ENCODE data around the gene THOC3. TPM values are rescaled to one million over a fixed set of nuclear protein-coding genes. Genes with fewer than 3 reads are reported as not detected.
"Not testable (repeated sequence)": the region's sequence is repeated elsewhere in the genome, so short reads cannot be mapped to it uniquely, and the experiment has no call there.

THOC3 gene, protein sequence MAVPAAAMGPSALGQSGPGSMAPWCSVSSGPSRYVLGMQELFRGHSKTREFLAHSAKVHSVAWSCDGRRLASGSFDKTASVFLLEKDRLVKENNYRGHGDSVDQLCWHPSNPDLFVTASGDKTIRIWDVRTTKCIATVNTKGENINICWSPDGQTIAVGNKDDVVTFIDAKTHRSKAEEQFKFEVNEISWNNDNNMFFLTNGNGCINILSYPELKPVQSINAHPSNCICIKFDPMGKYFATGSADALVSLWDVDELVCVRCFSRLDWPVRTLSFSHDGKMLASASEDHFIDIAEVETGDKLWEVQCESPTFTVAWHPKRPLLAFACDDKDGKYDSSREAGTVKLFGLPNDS
- 10 to 100 TPM; 11.4 to 20.9 TPM for total RNA-seq

GRCh38 chr5:175967471-175968372 is at the start of gene THOC3:
Gene THOC3 (minus strand): TSS chr5:175968315. CDS start chr5:175968208, 107 bp downstream.
- not testable (repeated sequence) for H3K36me3 ChIP-seq, H3K4me1 ChIP-seq, H3K27me3 ChIP-seq, H3K9me3 ChIP-seq
- peak within 1 kb of the TSS; percentile 73 to 77 for H3K4me3 ChIP-seq
- peak within 1 kb of the TSS in 1 of 2 donors; percentile 14 for H3K27ac ChIP-seq
- DNase-seq (ENCODE audit: low spot score): peak; percentile 71

GRCh38 chr5:176017324-176017723 is 49.2 kb upstream of the THOC3 start:
- H3K27ac ChIP-seq; H3K4me1 ChIP-seq; DNase-seq (ENCODE audit: low spot score); H3K4me3 ChIP-seq; H3K9me3 ChIP-seq; H3K36me3 ChIP-seq; H3K27me3 ChIP-seq: not testable (repeated sequence)

- not testable (repeated sequence) for H3K4me3 ChIP-seq; H3K27me3 ChIP-seq; H3K4me1 ChIP-seq; H3K36me3 ChIP-seq; H3K27ac ChIP-seq; DNase-seq (ENCODE audit: low spot score); H3K9me3 ChIP-seq
Measured at GRCh38 chr5:176014360-176014759, 46.2 kb upstream of the THOC3 start.

DNA sequence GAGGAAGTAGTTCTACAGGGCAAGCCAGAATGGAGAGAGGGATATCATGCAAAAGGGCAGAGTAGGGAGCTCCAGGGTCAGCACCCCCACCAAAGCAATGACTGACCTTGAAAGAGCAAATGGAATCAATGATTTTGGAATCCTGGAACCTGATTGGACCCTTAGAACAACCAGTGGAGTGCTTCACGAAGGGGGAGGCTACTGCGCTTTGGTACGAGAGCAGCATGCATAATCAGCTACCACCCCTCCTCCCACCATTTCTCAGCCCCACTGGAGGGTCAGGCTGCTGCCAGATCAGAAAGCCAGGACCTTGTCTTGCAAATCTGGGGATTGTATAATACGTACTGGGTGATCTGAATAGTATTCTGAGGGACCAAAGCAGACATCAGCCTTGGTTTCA is 43.0 kb upstream of the THOC3 start:
- H3K27ac ChIP-seq; H3K4me3 ChIP-seq; H3K9me3 ChIP-seq; H3K4me1 ChIP-seq; H3K36me3 ChIP-seq; H3K27me3 ChIP-seq; DNase-seq (ENCODE audit: low spot score): not testable (repeated sequence)

DNA sequence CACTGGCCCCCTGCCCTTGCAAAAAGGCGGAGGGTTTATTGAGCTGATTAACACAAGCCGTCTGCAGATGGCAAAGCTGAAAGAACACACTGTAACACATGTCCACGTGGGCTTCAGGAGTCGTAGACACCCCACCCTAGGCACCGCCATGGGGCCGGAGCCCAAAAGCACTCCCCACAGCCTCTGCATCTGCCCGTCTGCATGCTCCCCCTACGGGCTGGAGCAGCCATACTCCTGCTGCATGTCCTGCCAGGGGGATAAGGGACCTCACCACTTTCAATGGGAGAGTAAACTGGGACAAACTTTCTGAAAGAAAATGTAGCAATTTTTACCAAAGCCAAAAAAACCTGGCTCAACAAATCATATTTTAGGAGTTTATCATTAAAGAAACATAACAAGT is 42.1 kb upstream of the THOC3 start:
- not testable (repeated sequence) for DNase-seq (ENCODE audit: low spot score); H3K4me3 ChIP-seq; H3K27me3 ChIP-seq; H3K9me3 ChIP-seq; H3K36me3 ChIP-seq; H3K27ac ChIP-seq; H3K4me1 ChIP-seq

DNA sequence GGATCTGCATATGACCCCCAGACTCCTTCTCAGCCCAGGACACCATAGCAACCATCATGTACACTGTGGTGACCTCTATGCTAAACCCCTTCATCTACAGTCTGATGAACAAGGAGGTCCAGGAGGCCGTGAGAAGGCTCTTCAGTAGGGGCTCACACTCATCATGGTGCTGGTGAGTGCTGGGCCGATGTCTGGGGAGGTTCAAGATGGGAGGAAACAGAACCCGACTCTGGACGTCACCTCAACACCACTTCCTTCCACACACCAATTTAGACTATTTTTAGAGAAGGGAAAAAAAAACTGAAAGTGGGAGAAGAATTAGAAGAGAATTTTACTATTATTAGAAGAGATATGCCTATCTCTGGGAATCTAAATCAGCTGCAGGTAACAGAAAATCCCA is 39.1 kb upstream of the THOC3 start:
- not testable (repeated sequence) for H3K27me3 ChIP-seq; H3K4me1 ChIP-seq; H3K4me3 ChIP-seq; H3K27ac ChIP-seq; H3K36me3 ChIP-seq; H3K9me3 ChIP-seq; DNase-seq (ENCODE audit: low spot score)

DNA sequence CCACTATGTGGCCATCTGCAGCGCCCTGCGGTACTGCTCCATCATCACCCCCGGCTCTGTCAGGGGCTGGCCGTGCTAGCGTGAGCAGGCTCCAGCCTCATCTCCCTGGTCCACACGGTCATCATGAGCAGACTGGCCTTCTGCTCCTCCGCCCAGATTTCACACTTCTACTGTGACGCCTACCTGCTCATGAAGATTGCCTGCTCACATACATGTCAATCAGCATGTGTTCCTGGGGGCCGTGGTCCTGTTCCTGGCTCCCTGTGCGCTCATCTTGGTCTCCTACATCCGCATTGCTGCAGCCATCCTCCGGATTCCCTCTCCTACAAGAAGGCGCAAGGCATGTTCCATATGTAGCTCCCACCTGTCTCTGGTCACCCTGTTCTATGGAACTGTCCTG is 38.7 kb upstream of the THOC3 start:
- not testable (repeated sequence) for H3K9me3 ChIP-seq; H3K27ac ChIP-seq; H3K27me3 ChIP-seq; H3K4me1 ChIP-seq; DNase-seq (ENCODE audit: low spot score); H3K36me3 ChIP-seq; H3K4me3 ChIP-seq

- H3K4me1 ChIP-seq; DNase-seq (ENCODE audit: low spot score); H3K9me3 ChIP-seq; H3K27ac ChIP-seq; H3K4me3 ChIP-seq; H3K27me3 ChIP-seq; H3K36me3 ChIP-seq: not testable (repeated sequence)
Measured at GRCh38 chr5:175997979-175998378, 29.9 kb upstream of the THOC3 start.

- not testable (repeated sequence) for H3K27ac ChIP-seq; H3K27me3 ChIP-seq; DNase-seq (ENCODE audit: low spot score); H3K36me3 ChIP-seq; H3K4me1 ChIP-seq; H3K9me3 ChIP-seq; H3K4me3 ChIP-seq
Measured at GRCh38 chr5:175997495-175997894, 29.4 kb upstream of the THOC3 start.

GRCh38 chr5:175996791-175997190 is 28.7 kb upstream of the THOC3 start:
- not testable (repeated sequence) for H3K36me3 ChIP-seq; H3K27ac ChIP-seq; DNase-seq (ENCODE audit: low spot score); H3K4me3 ChIP-seq; H3K4me1 ChIP-seq; H3K9me3 ChIP-seq; H3K27me3 ChIP-seq

DNA sequence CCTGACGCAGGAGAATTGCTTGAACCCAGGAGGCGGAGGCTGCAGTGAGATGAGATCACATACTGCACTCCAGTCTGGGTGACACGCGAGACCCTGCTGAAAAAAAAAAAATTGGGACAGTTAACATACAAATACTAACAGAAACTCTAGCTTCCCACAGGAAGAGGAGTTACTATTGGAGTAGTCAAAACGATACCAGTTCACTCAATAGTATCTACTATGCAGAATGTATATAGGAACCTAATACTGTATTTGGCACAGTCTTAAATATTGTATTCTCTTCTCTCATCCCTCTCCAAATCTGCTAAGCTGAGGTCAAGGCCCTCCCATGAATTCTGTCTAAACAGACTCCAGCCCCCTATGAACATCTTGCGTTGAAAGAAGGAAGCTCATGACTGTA is 27.4 kb upstream of the THOC3 start:
- not testable (repeated sequence) for H3K9me3 ChIP-seq; H3K27me3 ChIP-seq; DNase-seq (ENCODE audit: low spot score); H3K27ac ChIP-seq; H3K4me1 ChIP-seq; H3K4me3 ChIP-seq; H3K36me3 ChIP-seq

DNA sequence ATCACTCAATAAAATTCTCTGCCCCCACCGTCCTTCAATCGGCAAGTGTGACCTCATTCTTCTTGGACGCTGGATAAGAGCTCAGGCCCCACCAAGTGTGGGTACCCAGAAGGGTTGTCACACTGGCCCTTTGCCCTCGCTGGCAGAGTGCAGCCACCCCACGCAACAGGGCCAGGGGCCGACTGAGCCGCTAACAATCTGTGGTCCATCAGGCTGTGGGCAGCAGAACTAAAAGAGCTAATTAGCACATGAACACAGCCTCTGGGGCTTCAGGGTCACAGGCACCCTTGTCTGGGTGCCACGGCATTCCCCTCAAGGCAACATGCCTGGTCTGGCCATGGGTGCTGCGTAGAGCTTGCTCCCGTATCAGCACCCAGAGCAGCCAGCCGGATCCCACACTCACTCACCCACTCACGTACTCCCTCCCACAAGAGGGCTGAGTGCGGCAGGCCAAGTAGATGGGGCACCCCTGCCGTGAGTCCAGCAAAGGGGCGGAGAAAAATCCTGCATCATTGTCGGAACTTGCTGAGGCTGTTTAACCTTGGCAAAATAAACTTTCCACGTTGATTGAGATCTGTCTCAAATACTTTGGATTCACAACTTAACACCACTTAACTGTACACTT is 11.4 kb upstream of the THOC3 start:
- not testable (repeated sequence) for H3K4me3 ChIP-seq; H3K4me1 ChIP-seq; H3K9me3 ChIP-seq; H3K27me3 ChIP-seq; H3K36me3 ChIP-seq; DNase-seq (ENCODE audit: low spot score); H3K27ac ChIP-seq

GRCh38 chr5:175968381-175968780 is 266 bp upstream of the THOC3 start:
- not testable (repeated sequence) for DNase-seq (ENCODE audit: low spot score); H3K27me3 ChIP-seq; H3K36me3 ChIP-seq; H3K27ac ChIP-seq; H3K4me1 ChIP-seq; H3K9me3 ChIP-seq
- H3K4me3 ChIP-seq: peak overlapping the region; percentile 73 to 77

DNA sequence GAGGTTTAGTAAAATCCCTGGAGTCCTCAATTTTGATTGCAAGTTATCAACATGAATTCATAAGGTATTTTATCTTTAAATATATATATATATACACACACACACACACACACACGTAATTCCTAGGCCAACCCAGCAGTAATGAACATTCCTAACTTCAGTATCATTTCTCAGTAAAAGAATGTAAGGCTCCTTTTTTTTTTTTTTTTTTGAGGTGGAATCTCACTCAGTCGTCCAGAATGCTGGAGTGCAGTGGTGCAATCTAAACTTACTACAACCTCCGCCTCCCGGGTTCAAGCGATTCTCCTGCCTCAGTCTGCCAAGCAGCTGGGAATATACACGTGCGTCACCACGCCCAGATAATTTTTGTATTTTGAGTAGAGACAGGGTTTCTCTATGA is 5.8 kb downstream of the THOC3 start:
- not testable (repeated sequence) for H3K27ac ChIP-seq; H3K4me1 ChIP-seq; H3K36me3 ChIP-seq; H3K9me3 ChIP-seq; DNase-seq (ENCODE audit: low spot score); H3K27me3 ChIP-seq; H3K4me3 ChIP-seq

DNA sequence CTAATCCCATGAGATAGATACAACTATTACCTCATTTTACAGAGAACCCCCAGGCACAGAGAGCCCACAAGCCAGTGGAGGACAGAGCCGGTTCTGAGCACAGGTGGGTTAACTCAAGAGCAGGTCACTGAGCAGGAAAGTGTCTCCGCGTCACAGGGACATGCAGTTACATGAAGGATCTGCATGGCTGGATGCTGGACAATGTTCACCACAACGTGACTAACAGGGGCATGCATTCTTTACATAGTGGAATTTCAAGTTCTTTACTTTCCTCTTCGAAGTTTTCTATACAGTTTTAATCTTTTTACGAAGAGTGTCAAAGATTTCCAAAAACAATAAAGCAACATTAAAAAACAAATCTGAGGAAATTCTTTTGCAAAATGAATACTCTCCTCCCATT is 7.9 kb downstream of the THOC3 start:
- H3K27ac ChIP-seq; H3K4me1 ChIP-seq; DNase-seq (ENCODE audit: low spot score); H3K4me3 ChIP-seq; H3K9me3 ChIP-seq; H3K36me3 ChIP-seq; H3K27me3 ChIP-seq: not testable (repeated sequence)
